Liver (tissue), 9 donors: Measurements from ENCODE around the gene COL3A1. TPM values are rescaled to one million over a fixed set of nuclear protein-coding genes. Genes with fewer than 3 reads are reported as not detected.

ENCODE experiments used
- DNase-seq: peaks from one replicate; pipeline ENCODE4 v3.0.0-alpha.2; 2017; ENCODE audit warnings: low spot score
- H3K27ac ChIP-seq, 2 donors: one replicate each; pipeline ENCODE4 v1.7.0; 2013; ENCODE audit warnings: inconsistent platforms in 2 of 2, low read length in 2 of 2, control low read depth in 1 of 2, low read depth in 1 of 2, mild to moderate bottlenecking in 1 of 2
- H3K27me3 ChIP-seq, 4 donors: one replicate each; pipeline versions ENCODE4 v1.6.1 to v1.7.0; 2013; ENCODE audit warnings: low read length in 3 of 4, inconsistent platforms in 1 of 4, mild to moderate bottlenecking in 1 of 4, moderate library complexity in 1 of 4; ENCODE audit not compliant: control insufficient read depth in 4 of 4, insufficient read depth in 4 of 4
- H3K36me3 ChIP-seq, 4 donors: one replicate each; pipeline versions ENCODE4 v1.6.1 to v1.7.0; 2013; ENCODE audit warnings: low read length in 3 of 4, mild to moderate bottlenecking in 3 of 4, low read depth in 1 of 4, moderate library complexity in 1 of 4; ENCODE audit not compliant: control insufficient read depth in 4 of 4, insufficient read depth in 3 of 4
- H3K4me1 ChIP-seq, 4 donors: one replicate each; pipeline versions ENCODE4 v1.6.1 to v1.7.0; 2013; ENCODE audit warnings: low read length in 3 of 4, mild to moderate bottlenecking in 3 of 4, moderate library complexity in 1 of 4; ENCODE audit not compliant: control insufficient read depth in 4 of 4, insufficient read depth in 4 of 4
- H3K4me3 ChIP-seq, 3 donors: one replicate each; pipeline versions ENCODE4 v1.6.1 to v1.7.0; 2013; ENCODE audit warnings: low read length in 3 of 3, control low read depth in 1 of 3, low read depth in 1 of 3, mild to moderate bottlenecking in 1 of 3
- H3K9ac ChIP-seq, 2 donors: one replicate each; pipeline ENCODE4 v1.7.0; 2013; ENCODE audit warnings: low read length in 2 of 2, mild to moderate bottlenecking in 2 of 2, moderate library complexity in 2 of 2, control low read depth in 1 of 2, low read depth in 1 of 2
- H3K9me3 ChIP-seq, 4 donors: one replicate each; pipeline versions ENCODE4 v1.6.1 to v1.7.0; 2013; ENCODE audit warnings: low read length in 3 of 4; ENCODE audit not compliant: control insufficient read depth in 4 of 4
- FOXA2 ChIP-seq: IDR thresholded peaks from 2 replicates; pipeline ENCODE4 v1.6.1; 2016; ENCODE audit warnings: antibody characterized with exemption
- GABPA ChIP-seq, 2 donors: IDR thresholded peaks in 1 of 2; conservative IDR thresholded peaks in 1 of 2; 2 replicates each; pipeline ENCODE4 v1.6.1; 2016; ENCODE audit warnings: antibody characterized with exemption in 2 of 2, mild to moderate bottlenecking in 1 of 2, moderate library complexity in 1 of 2
- HNF4G ChIP-seq: IDR thresholded peaks from 2 replicates; pipeline ENCODE4 v1.6.1; 2016; ENCODE audit warnings: antibody characterized with exemption
- JUND ChIP-seq, 2 donors: IDR thresholded peaks; 2 replicates each; pipeline ENCODE4 v1.6.1; 2016; ENCODE audit warnings: antibody characterized with exemption in 2 of 2
- MAX ChIP-seq: IDR thresholded peaks from 2 replicates; pipeline ENCODE4 v1.6.1; 2016; ENCODE audit warnings: antibody characterized with exemption
- NR2F2 ChIP-seq: IDR thresholded peaks from 2 replicates; pipeline ENCODE4 v1.6.1; 2016; ENCODE audit warnings: antibody characterized with exemption
- REST ChIP-seq: IDR thresholded peaks from 2 replicates; pipeline ENCODE4 v1.6.1; 2016; ENCODE audit warnings: antibody characterized with exemption, mild to moderate bottlenecking
- RXRA ChIP-seq, 2 donors: IDR thresholded peaks; 2 replicates each; pipeline ENCODE4 v1.6.1; 2017 to 2018; ENCODE audit warnings: antibody characterized with exemption in 2 of 2, mild to moderate bottlenecking in 1 of 2
- SP1 ChIP-seq: IDR thresholded peaks from 2 replicates; pipeline ENCODE4 v1.6.1; 2018; ENCODE audit warnings: antibody characterized with exemption, mild to moderate bottlenecking
- TAF1 ChIP-seq: conservative IDR thresholded peaks from 2 replicates; pipeline ENCODE4 v1.6.1; 2016; ENCODE audit warnings: antibody characterized with exemption, mild to moderate bottlenecking
- YY1 ChIP-seq: IDR thresholded peaks from 2 replicates; pipeline ENCODE4 v1.6.1; 2016; ENCODE audit warnings: antibody characterized with exemption, mild to moderate bottlenecking
- ZBTB33 ChIP-seq: IDR thresholded peaks from 2 replicates; pipeline ENCODE4 v1.6.1; 2016; ENCODE audit warnings: antibody characterized with exemption
- WGBS: extraction: QIAGEN DNeasy Blood & Tissue Kit; methylation state at CpG from one replicate; pipeline ENCODE4 v1.1.7; 2013; 5-methylcytosine and 5-hydroxymethylcytosine counted together
- polyA plus RNA-seq, 2 donors: library from polyadenylated mRNA; stranded (reverse) in 1 of 2; unstranded in 1 of 2; fragments of 200-250 nt in 1 of 2; fragments of >200 nt in 1 of 2; fragmentation: Nextera tagmentation in 1 of 2; extraction: Ambion mirVana in 1 of 2; gene quantifications; one replicate each; pipeline versions ENCODE4 v1.2.1 to v1.2.3, GENCODE V29; 2013 to 2015
- total RNA-seq, 2 donors: library from RNA; depleted of rRNA; stranded (reverse); fragments of >200 nt; gene quantifications; one replicate each; pipeline ENCODE4 v1.2.3, GENCODE V29; 2014
- donor health status: healthy.
- donor health status: healthy.
- donor health status: healthy.
- donor health status: healthy.
- donor health status: healthy.

Gene COL3A1
- total and polyA plus RNA-seq, 4 donors, result 21.4 to 207 (median 93.3) TPM

GRCh38 chr2:188931361-188931760, 42.8 kb upstream of the COL3A1 start (continued):
- no peak for TF ChIP-seq REST
- no peak for TF ChIP-seq GABPA (IDR thresholded peaks at IDR 0.05 in 1 of 2, conservative IDR thresholded peaks at IDR 0.05 in 1 of 2)
- no peak for TF ChIP-seq RXRA (IDR thresholded peaks at IDR 0.05)

DNA sequence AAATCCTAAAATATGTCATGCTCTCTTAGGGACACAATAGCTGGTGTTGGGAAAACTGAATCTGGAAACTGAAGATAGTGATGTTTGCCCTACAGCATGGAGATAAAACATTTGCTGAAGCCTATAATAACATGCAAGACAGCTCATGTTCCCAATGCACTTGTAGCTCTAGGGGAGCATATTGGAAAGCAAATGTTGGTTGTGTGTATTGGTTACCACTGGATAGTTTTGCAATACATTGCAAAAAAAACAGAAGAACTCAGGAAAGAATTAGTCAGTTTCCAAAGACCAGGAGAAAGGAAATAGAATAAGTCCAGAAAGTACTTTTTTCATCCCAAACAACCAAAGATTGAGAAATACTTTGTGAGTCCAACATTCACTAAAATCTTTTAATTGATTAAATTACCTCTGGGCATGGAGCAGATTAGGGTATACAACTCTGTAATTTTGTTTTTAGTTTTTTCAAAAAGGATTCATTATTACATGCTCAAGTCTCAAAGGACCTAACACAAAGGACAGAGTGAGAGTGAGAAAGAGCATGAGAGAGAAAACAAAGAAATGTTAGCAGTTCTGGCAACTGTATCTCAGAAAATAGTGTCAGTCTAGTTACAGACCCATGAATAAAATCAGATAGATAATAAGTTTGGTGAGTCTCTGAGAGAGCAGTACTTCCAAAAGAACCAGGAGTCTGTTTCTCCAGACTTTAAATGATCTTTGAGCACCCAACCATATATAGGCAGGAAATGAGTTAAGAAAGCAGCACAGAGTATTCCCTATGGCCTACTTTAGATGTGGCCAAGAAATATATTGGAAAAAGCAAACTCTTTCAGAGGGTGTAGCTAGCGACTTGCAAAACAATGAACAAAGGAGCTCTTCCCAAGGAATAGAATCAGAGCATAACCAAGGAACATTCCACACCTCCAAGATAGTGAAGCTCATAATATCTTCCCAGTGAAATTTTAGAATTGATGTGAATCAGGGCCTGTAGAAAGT, 36.6 kb upstream of the COL3A1 start:
- H3K4me1 ChIP-seq, result no peaks in the 10 kb centered on the region
- H3K9ac ChIP-seq, result no peak overlapping the region
- TF ChIP-seq REST, result no peak
- no peak for TF ChIP-seq JUND (IDR thresholded peaks at IDR 0.05)
- no peak for TF ChIP-seq ZBTB33
- TF ChIP-seq HNF4G, result no peak
- no peak for TF ChIP-seq MAX
- TF ChIP-seq NR2F2, result no peak
- no peak for TF ChIP-seq YY1
- no peak for TF ChIP-seq SP1
- TF ChIP-seq FOXA2, result no peak
- TF ChIP-seq TAF1, result no peak
- no peak for DNase-seq
- H3K36me3 ChIP-seq, result no peaks in the 10 kb centered on the region
- no peak overlapping the region for H3K27ac ChIP-seq
- WGBS, result 71% methylated on average over 1 of the region's 1 CpG
- H3K9me3 ChIP-seq, result no peaks in the 10 kb centered on the region
- H3K27me3 ChIP-seq, result peaks cover 0 to 2% (median 0%) of the 10 kb centered on the region in 4 donors
- no peak overlapping the region for H3K4me3 ChIP-seq
